SK-N-SH (cell line): ENCODE data around the gene OR13C5.

ENCODE experiments used
- CTCF ChIP-seq: fragments of 200-600 bp; sonication (generic); IDR thresholded peaks from 2 replicates; pipeline ENCODE4 v1.6.1; 2017; ENCODE audit warnings: antibody characterized with exemption, mild to moderate bottlenecking, moderate library complexity
- FOXM1 ChIP-seq: IDR thresholded peaks from 2 replicates; pipeline ENCODE4 v1.4.0; 2012; ENCODE audit warnings: low read depth, mild to moderate bottlenecking
- MAX ChIP-seq: IDR thresholded peaks from 2 replicates; pipeline ENCODE4 v1.4.0; 2012; ENCODE audit warnings: low read depth
- RAD21 ChIP-seq: IDR thresholded peaks from 2 replicates; pipeline ENCODE4 v1.6.1; 2012; ENCODE audit warnings: mild to moderate bottlenecking, low read length
- RCOR1 ChIP-seq: fragments of 150-350 bp; IDR thresholded peaks from 2 replicates; pipeline ENCODE4 v1.6.1; 2017; ENCODE audit warnings: antibody characterized with exemption, low read length
- RFX5 ChIP-seq: IDR thresholded peaks from 2 replicates; pipeline ENCODE4 v1.6.1; 2012; ENCODE audit warnings: mild to moderate bottlenecking, improper control_type of control experiment, low read length
- TAF1 ChIP-seq: IDR thresholded peaks from 2 replicates; pipeline ENCODE4 v1.6.1; 2012; ENCODE audit warnings: low read depth, mild to moderate bottlenecking, low read length, moderate library complexity, borderline replicate concordance
- ZBTB33 ChIP-seq: IDR thresholded peaks from 2 replicates; pipeline ENCODE4 v1.4.0; 2012; ENCODE audit warnings: low read depth, borderline replicate concordance

- TF ChIP-seq CTCF (no peak), FOXM1 (no peak), RAD21 (no peak), MAX (no peak), RCOR1 (no peak), RFX5 (no peak), TAF1 (no peak), ZBTB33 (no peak)
Observed at GRCh38 chr9:104606152-104606551, 6.9 kb upstream of the OR13C5 start.
